Spinal cord (tissue), 10 donors: ENCODE data around the gene JAKMIP1. TPM values are rescaled to one million over a fixed set of nuclear protein-coding genes. Genes with fewer than 3 reads are reported as not detected.

ENCODE experiments used
- DNase-seq, 6 donors: peaks; one replicate each; pipeline versions ENCODE4 v3.0.0 to v3.0.0-alpha.2; 2013 to 2015; ENCODE audit warnings: low spot score in 6 of 6, low read depth in 4 of 6
- H3K27ac ChIP-seq: one replicate; pipeline ENCODE4 v1.5.1; 2013; ENCODE audit warnings: low read depth, low read length, control low read depth
- H3K27me3 ChIP-seq: one replicate; pipeline ENCODE4 v1.6.1; 2013; ENCODE audit warnings: low read length; ENCODE audit not compliant: control insufficient read depth, insufficient read depth
- H3K36me3 ChIP-seq: one replicate; pipeline ENCODE4 v1.6.1; 2013; ENCODE audit warnings: low read length; ENCODE audit not compliant: control insufficient read depth, insufficient read depth
- H3K4me1 ChIP-seq: one replicate; pipeline ENCODE4 v1.6.1; 2013; ENCODE audit warnings: low read length; ENCODE audit not compliant: control insufficient read depth, insufficient read depth
- H3K4me3 ChIP-seq: one replicate; pipeline ENCODE4 v1.5.1; 2013; ENCODE audit warnings: low read depth, low read length, control low read depth
- H3K9me3 ChIP-seq: one replicate; pipeline ENCODE4 v1.6.1; 2013; ENCODE audit warnings: low read length; ENCODE audit not compliant: control insufficient read depth, insufficient read depth
- WGBS: methylation state at CpG from one replicate; pipeline ENCODE4 v1.1.5; 2013; ENCODE audit warnings: missing lambda C conversion rate; ENCODE audit not compliant: insufficient coverage; 5-methylcytosine and 5-hydroxymethylcytosine counted together
- polyA plus RNA-seq, 2 donors: library from polyadenylated mRNA; unstranded; fragments of 120-200 nt; gene quantifications; one replicate each; pipeline ENCODE4 v1.2.1, GENCODE V29; 2013; ENCODE audit not compliant: insufficient read length in 2 of 2
- total RNA-seq, 2 donors: library from RNA; depleted of rRNA in 1 of 2; stranded (reverse); fragments of 120-200 nt in 1 of 2; fragments of >200 nt in 1 of 2; gene quantifications; one replicate each; pipeline versions ENCODE4 v1.2.3 to v1.2.4, GENCODE V29; 2013 to 2014
- donor health status: healthy.

Gene JAKMIP1
- total and polyA plus RNA-seq, 4 donors, result 8.2 to 29.7 (median 20.9) TPM

GRCh38 chr4:6126971-6127745 lies 73.2 kb downstream of the JAKMIP1 start:
- no peaks in the 10 kb centered on the region for H3K27me3 ChIP-seq
- H3K36me3 ChIP-seq, result peaks cover 3% of the 10 kb centered on the region
- peaks cover 11% of the 10 kb centered on the region for H3K4me1 ChIP-seq
- H3K27ac ChIP-seq, result no peak overlapping the region
- WGBS, result 72% methylated on average over 13 of the region's 20 CpGs
- no peak for DNase-seq
- H3K4me3 ChIP-seq, result no peak overlapping the region
- H3K9me3 ChIP-seq, result no peaks in the 10 kb centered on the region

- Histone ChIP-seq H3K36me3 (peaks cover 3% of the 10 kb centered on the region), H3K9me3 (no peaks in the 10 kb centered on the region), H3K4me1 (peaks cover 11% of the 10 kb centered on the region), H3K27me3 (no peaks in the 10 kb centered on the region), H3K27ac (no peak overlapping the region), H3K4me3 (no peak overlapping the region)
- no peak for DNase-seq
- 68% methylated on average over 5 of the region's 5 CpGs for WGBS
Measured at GRCh38 chr4:6125103-6125651, 75.2 kb downstream of the JAKMIP1 start.

GRCh38 chr4:6124386-6125102 lies 75.8 kb downstream of the JAKMIP1 start:
- Histone ChIP-seq H3K27me3 (no peaks in the 10 kb centered on the region), H3K4me1 (peaks cover 11% of the 10 kb centered on the region), H3K36me3 (peaks cover 3% of the 10 kb centered on the region), H3K27ac (no peak overlapping the region), H3K9me3 (no peaks in the 10 kb centered on the region), H3K4me3 (no peak overlapping the region)
- 96% methylated on average over 6 of the region's 6 CpGs for WGBS
- no peak for DNase-seq

DNA sequence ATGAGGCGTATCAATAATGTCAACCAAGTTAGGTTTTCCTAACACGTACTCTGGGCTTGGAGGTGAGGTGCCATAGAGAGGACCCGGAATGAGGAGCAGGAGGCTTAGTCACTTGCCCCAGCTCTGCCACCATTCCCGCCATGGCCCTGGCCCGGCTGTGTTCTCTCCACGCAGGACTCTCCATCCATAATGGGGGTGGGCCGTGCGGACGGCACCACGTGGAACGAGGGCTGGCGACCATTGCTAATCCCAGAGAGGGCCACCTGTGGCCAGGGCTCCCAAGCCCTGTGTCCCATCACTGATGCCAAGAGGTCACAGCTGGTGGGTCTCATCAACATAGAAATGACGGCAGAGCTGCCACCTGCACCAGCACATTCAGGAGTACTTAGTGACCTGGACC lies 76.4 kb downstream of the JAKMIP1 start:
- Histone ChIP-seq H3K9me3 (no peaks in the 10 kb centered on the region), H3K27ac (no peak overlapping the region), H3K36me3 (peaks cover 3% of the 10 kb centered on the region), H3K4me1 (peaks cover 11% of the 10 kb centered on the region), H3K4me3 (no peak overlapping the region), H3K27me3 (no peaks in the 10 kb centered on the region)
- 89% methylated on average over 13 of the region's 13 CpGs for WGBS
- no peak for DNase-seq

GRCh38 chr4:6123541-6123940 lies 76.8 kb downstream of the JAKMIP1 start:
- no CpG with 5 or more reads among the region's 2 CpGs for WGBS
- Histone ChIP-seq H3K4me1 (peaks cover 7% of the 10 kb centered on the region), H3K27ac (no peak overlapping the region), H3K4me3 (no peak overlapping the region), H3K27me3 (no peaks in the 10 kb centered on the region), H3K9me3 (no peaks in the 10 kb centered on the region), H3K36me3 (no peaks in the 10 kb centered on the region)
- no peak for DNase-seq

DNA sequence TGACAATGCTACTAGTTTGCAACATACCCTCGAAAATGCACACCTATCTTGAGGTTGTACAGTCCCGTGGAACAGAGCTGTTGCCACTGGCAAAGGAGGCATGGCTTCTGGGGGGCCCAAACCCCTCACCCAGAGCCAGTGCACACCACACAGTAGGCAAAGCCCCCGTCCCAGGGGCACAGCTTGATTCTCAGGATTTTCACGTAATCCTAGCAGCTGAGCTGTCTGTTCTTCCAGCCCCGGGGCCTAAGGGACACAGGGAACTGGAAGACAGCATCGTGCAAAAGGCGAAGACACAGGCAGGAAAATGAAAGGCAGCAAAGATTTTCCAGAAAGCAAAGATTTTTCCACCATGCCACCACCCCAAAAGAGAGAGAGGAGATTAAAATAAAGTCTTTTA lies 77.2 kb downstream of the JAKMIP1 start:
- no peak for DNase-seq
- Histone ChIP-seq H3K9me3 (no peaks in the 10 kb centered on the region), H3K36me3 (no peaks in the 10 kb centered on the region), H3K27me3 (no peaks in the 10 kb centered on the region), H3K27ac (no peak overlapping the region), H3K4me3 (no peak overlapping the region), H3K4me1 (peaks cover 3% of the 10 kb centered on the region)
- 74% methylated on average over 6 of the region's 7 CpGs for WGBS

DNA sequence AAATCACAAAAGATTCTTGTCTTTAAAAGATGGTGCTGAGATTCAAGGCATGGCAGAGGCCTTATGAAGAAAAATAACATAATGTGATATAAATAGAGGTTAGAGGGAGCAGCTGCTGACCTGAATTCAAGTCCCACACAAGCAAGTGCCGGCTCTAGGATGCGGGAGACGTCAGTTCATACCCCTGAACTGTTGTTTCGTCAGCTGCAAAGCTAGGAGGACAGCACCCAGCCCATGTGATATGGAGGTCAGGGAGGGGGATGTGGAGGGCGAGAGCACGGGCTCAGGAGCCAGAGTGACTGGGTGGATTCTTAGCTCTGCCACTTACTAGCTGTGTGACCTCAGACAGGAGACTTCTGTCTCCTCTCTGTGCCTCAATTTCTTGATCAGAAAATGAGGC lies 77.9 kb downstream of the JAKMIP1 start:
- WGBS, result 81% methylated on average over 5 of the region's 6 CpGs
- no peak for DNase-seq
- Histone ChIP-seq H3K27ac (no peak overlapping the region), H3K27me3 (no peaks in the 10 kb centered on the region), H3K4me3 (no peak overlapping the region), H3K4me1 (no peaks in the 10 kb centered on the region), H3K9me3 (no peaks in the 10 kb centered on the region), H3K36me3 (no peaks in the 10 kb centered on the region)

GRCh38 chr4:6121941-6122340 lies 78.4 kb downstream of the JAKMIP1 start:
- no peak overlapping the region for H3K4me3 ChIP-seq
- WGBS, result 90% methylated on average over 6 of the region's 12 CpGs
- H3K27ac ChIP-seq, result no peak overlapping the region
- peaks cover 2% of the 10 kb centered on the region for H3K27me3 ChIP-seq
- DNase-seq, result no peak
- no peaks in the 10 kb centered on the region for H3K4me1 ChIP-seq
- no peaks in the 10 kb centered on the region for H3K36me3 ChIP-seq
- H3K9me3 ChIP-seq, result no peaks in the 10 kb centered on the region

DNA sequence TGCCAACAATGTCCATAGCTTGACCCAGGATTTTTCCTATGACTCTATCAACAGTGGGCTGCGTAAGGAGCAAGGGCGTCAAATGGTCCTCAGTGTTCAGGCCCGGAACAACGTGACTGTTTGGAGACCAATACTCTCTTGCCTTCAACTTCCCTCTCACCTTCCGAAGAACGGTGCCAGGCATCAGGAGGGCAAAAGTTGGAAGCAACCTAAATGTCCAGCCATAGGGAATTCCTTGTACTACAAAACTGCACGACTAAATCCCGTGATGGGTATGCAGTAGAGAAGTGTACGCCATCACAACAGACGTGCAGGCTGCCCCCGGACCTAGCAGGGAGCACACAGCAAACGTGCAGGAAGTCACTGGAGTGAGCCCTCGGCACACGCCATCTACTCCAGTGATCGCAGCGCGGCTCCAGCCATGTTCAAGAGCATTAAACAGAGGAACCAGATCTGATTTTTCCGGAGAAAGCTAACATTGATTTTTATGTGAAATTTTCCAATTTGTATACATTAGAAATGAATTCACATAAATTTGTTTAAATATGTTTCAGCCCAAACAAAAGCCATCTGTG lies 79.0 kb downstream of the JAKMIP1 start:
- peaks cover 2% of the 10 kb centered on the region for H3K27me3 ChIP-seq
- no peaks in the 10 kb centered on the region for H3K4me1 ChIP-seq
- WGBS, result 91% methylated on average over 13 of the region's 18 CpGs
- no peak overlapping the region for H3K27ac ChIP-seq
- no peaks in the 10 kb centered on the region for H3K9me3 ChIP-seq
- DNase-seq, result no peak
- no peaks in the 10 kb centered on the region for H3K36me3 ChIP-seq
- H3K4me3 ChIP-seq, result no peak overlapping the region
